DOHH2 (cell line): ENCODE data around the gene LAMB3.

Experiments used
- EZH2phosphoT487 ChIP-seq: fragments of 200-600 bp; sonication (generic); IDR thresholded peaks from 2 replicates; pipeline ENCODE4 v1.6.1; 2017; ENCODE audit warnings: borderline replicate concordance, mild to moderate bottlenecking, antibody characterized with exemption, low read length, moderate library complexity, mixed read lengths
- TF ChIP-seq, protein P1 (sequence below): fragments of 200-600 bp; sonication (generic); IDR thresholded peaks from one replicate; pipeline ENCODE4 v1.5.1; 2014; ENCODE audit warnings: antibody characterized with exemption, mild to moderate bottlenecking, low read depth, low read length; ENCODE audit not compliant: poor library complexity, severe bottlenecking

DNA sequence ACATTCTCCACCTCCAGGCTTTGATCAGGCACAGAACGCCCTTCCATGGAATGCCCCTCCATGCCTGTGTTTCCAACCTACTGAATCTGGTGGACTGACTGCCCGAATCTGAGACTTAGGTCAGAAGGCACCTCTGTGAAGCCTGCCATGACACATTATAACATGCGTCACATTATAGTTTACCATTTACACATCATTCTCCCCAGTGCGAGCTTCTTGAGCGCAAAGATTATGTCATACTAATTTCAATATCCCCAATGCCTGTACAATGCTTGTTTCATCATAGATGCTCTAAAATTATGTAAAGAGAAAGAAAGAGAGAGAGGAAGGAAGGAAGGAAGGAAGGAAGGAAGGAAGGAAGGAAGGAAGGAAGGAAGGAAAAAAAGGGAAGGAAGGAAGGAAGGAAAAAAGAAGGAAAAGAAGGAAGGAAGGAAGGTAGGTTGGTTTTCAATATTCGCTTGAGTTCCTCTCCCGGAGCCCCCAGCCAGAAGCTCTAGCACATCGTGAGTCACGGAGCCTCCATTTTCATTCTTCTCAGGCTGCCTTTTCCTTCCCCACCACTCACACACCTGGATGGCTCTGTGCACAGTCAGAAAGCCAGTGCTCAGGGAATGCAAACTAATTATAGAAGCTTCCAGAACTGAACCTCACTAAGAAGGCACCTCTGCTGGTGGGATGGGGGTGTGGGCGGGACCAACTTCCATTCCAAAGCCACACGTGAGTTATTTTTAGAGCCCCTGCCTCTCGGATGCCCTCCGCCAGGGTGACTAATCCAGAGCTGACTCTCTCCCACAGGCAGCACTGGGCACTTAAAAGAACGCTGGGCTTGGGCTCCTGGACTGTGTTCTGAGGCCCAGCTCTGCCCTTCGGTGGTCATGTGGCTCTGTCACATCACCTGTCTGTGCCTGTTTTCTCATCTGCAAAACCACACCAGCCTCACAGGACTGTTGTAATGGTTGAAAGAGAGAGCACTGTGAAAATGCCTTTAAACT lies 27.4 kb downstream of the LAMB3 start:
- TF ChIP-seq, protein P1, sequence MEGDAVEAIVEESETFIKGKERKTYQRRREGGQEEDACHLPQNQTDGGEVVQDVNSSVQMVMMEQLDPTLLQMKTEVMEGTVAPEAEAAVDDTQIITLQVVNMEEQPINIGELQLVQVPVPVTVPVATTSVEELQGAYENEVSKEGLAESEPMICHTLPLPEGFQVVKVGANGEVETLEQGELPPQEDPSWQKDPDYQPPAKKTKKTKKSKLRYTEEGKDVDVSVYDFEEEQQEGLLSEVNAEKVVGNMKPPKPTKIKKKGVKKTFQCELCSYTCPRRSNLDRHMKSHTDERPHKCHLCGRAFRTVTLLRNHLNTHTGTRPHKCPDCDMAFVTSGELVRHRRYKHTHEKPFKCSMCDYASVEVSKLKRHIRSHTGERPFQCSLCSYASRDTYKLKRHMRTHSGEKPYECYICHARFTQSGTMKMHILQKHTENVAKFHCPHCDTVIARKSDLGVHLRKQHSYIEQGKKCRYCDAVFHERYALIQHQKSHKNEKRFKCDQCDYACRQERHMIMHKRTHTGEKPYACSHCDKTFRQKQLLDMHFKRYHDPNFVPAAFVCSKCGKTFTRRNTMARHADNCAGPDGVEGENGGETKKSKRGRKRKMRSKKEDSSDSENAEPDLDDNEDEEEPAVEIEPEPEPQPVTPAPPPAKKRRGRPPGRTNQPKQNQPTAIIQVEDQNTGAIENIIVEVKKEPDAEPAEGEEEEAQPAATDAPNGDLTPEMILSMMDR: no peak
- no peak for TF ChIP-seq EZH2phosphoT487
